HepG2 (cell line): ENCODE measurements around the gene AIMP2. TPM values are rescaled to one million over a fixed set of nuclear protein-coding genes. Genes with fewer than 3 reads are reported as not detected.

ENCODE experiments used
- ATAD3A ChIP-seq: sonication (generic); formaldehyde crosslinking; IDR thresholded peaks from 2 replicates; pipeline ENCODE4 v1.4.0; 2020; ENCODE audit warnings: missing genetic modification reagents
- BATF2 ChIP-seq: sonication (generic); formaldehyde crosslinking; IDR thresholded peaks from 2 replicates; pipeline ENCODE4 v1.8.0; 2022; ENCODE audit warnings: mild to moderate bottlenecking, missing genetic modification reagents, moderate library complexity
- EHMT2 ChIP-seq: fragments of 200-600 bp; sonication (generic); IDR thresholded peaks from 2 replicates; pipeline ENCODE4 v1.7.0; 2017; ENCODE audit warnings: antibody characterized with exemption, low read depth, low read length, borderline replicate concordance
- HOXA9 ChIP-seq: sonication (generic); formaldehyde crosslinking; IDR thresholded peaks from 2 replicates; pipeline ENCODE4 v1.8.1; 2022; ENCODE audit warnings: missing genetic modification reagents, mild to moderate bottlenecking, moderate library complexity, borderline replicate concordance
- LCORL ChIP-seq, 2 experiments: fragments of 450-650 bp in 1 of 2; sonication (generic) in 1 of 2; formaldehyde crosslinking in 1 of 2; IDR thresholded peaks; 2 replicates each; pipeline versions ENCODE4 v1.5.0 to v1.6.1; 2017 to 2020; ENCODE audit warnings: antibody characterized with exemption in 1 of 2, missing genetic modification reagents in 1 of 2
- NR1H2 ChIP-seq: sonication (generic); formaldehyde crosslinking; IDR thresholded peaks from 2 replicates; pipeline ENCODE4 v1.8.1; 2022; ENCODE audit warnings: low read depth, missing genetic modification reagents, borderline replicate concordance
- SCMH1 ChIP-seq: sonication (generic); formaldehyde crosslinking; IDR thresholded peaks from 2 replicates; pipeline ENCODE4 v1.9.0; 2021; ENCODE audit warnings: missing genetic modification reagents, mild to moderate bottlenecking, borderline replicate concordance
- TARDBP ChIP-seq: sonication (generic); formaldehyde crosslinking; IDR thresholded peaks from 2 replicates; pipeline ENCODE4 v1.8.0; 2022; ENCODE audit warnings: mild to moderate bottlenecking, missing genetic modification reagents
- TBL1XR1 ChIP-seq: fragments of 150-350 bp; IDR thresholded peaks from 2 replicates; pipeline ENCODE4 v1.6.1; 2014; ENCODE audit warnings: borderline replicate concordance, low read length; ENCODE audit not compliant: partially characterized antibody
- ZKSCAN8 ChIP-seq: IDR thresholded peaks from 2 replicates; pipeline ENCODE4 v1.6.1; 2016; ENCODE audit warnings: borderline replicate concordance, missing genetic modification reagents, missing compliant biosample characterization
- ZMAT3 ChIP-seq: sonication (generic); formaldehyde crosslinking; conservative IDR thresholded peaks from 2 replicates; pipeline ENCODE4 v1.7.0; 2021; ENCODE audit warnings: missing genetic modification reagents
- ZNF275 ChIP-seq: sonication (generic); formaldehyde crosslinking; IDR thresholded peaks from 2 replicates; pipeline ENCODE4 v1.8.0; 2022; ENCODE audit warnings: missing genetic modification reagents, mild to moderate bottlenecking, inconsistent platforms, borderline replicate concordance
- ZNF34 ChIP-seq: sonication (generic); formaldehyde crosslinking; IDR thresholded peaks from 2 replicates; pipeline ENCODE4 v1.4.0; 2020; ENCODE audit warnings: mild to moderate bottlenecking, missing genetic modification reagents, borderline replicate concordance
- ZNF512 ChIP-seq: sonication (generic); formaldehyde crosslinking; IDR thresholded peaks from 2 replicates; pipeline ENCODE4 v1.4.0; 2020; ENCODE audit warnings: mild to moderate bottlenecking, missing genetic modification reagents
- polyA plus RNA-seq, 8 experiments: library from polyadenylated mRNA; depleted of rRNA in 3 of 8; stranded (reverse) in 7 of 8; unstranded in 1 of 8; fragments of >200 nt; fragmentation: Illumina TruSeq in 4 of 8; extraction: Trizol in 4 of 8; gene quantifications; 2 replicates each; pipeline versions ENCODE4 v1.2.1 to v1.2.3, GENCODE V29; 2011 to 2016; ENCODE audit warnings: low read depth in 4 of 8, missing spikeins in 1 of 8, mixed read lengths in 1 of 8; ENCODE audit not compliant: insufficient read depth in 1 of 8
- total RNA-seq, 5 experiments: library from RNA; depleted of rRNA; stranded (reverse); fragments of >200 nt; fragmentation: Illumina TruSeq; extraction: Trizol; gene quantifications; 2 replicates each; pipeline ENCODE4 v1.2.3, GENCODE V29; 2016; ENCODE audit warnings: low read depth in 1 of 5
- TF ChIP-seq, protein P1 (sequence below): sonication (generic); formaldehyde crosslinking; IDR thresholded peaks from 2 replicates; pipeline ENCODE4 v1.4.0; 2020; ENCODE audit warnings: mild to moderate bottlenecking, missing genetic modification reagents
- TF ChIP-seq, protein P2 (sequence below): sonication (generic); formaldehyde crosslinking; IDR thresholded peaks from 2 replicates; pipeline ENCODE4 v1.4.0; 2020; ENCODE audit warnings: mild to moderate bottlenecking, missing genetic modification reagents
- TF ChIP-seq, protein P3 (sequence below): sonication (generic); formaldehyde crosslinking; IDR thresholded peaks from 2 replicates; pipeline ENCODE4 v1.5.1; 2020; ENCODE audit warnings: missing genetic modification reagents, mild to moderate bottlenecking, borderline replicate concordance

Gene AIMP2
- total and polyA plus RNA-seq, 2 of the 13 experiments (the other 11 are each of a cell fraction or from before 2014, with no cell fraction given), result 38.2 to 84.9 TPM

GRCh38 chr7:6008668-6009611 is at the start of gene AIMP2, which contains the start of gene PMS2 (continued):
- TF ChIP-seq TBL1XR1, result no peak
- TF ChIP-seq ZNF275 (CRISPR knock-in tag), result peak; percentile 100
- TF ChIP-seq, protein P1, sequence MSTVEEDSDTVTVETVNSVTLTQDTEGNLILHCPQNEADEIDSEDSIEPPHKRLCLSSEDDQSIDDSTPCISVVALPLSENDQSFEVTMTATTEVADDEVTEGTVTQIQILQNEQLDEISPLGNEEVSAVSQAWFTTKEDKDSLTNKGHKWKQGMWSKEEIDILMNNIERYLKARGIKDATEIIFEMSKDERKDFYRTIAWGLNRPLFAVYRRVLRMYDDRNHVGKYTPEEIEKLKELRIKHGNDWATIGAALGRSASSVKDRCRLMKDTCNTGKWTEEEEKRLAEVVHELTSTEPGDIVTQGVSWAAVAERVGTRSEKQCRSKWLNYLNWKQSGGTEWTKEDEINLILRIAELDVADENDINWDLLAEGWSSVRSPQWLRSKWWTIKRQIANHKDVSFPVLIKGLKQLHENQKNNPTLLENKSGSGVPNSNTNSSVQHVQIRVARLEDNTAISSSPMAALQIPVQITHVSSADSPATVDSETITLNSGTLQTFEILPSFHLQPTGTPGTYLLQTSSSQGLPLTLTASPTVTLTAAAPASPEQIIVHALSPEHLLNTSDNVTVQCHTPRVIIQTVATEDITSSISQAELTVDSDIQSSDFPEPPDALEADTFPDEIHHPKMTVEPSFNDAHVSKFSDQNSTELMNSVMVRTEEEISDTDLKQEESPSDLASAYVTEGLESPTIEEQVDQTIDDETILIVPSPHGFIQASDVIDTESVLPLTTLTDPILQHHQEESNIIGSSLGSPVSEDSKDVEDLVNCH (CRISPR knock-in tag), result peak; percentile 96; the same call in 1 of the 2 replicates
- TF ChIP-seq NR1H2 (CRISPR knock-in tag), result peak; percentile 98
- TF ChIP-seq ATAD3A (CRISPR knock-in tag), result peak; percentile 60; the same call in 1 of the 2 replicates
- peak; percentile 88 for TF ChIP-seq ZNF34 (CRISPR knock-in tag)
- TF ChIP-seq ZMAT3 (CRISPR knock-in tag), result peak; percentile 100
- no peak for TF ChIP-seq EHMT2
- TF ChIP-seq TARDBP (CRISPR knock-in tag), result peak; percentile 76
- peak; percentile 74; the same call in 1 of the 2 replicates for TF ChIP-seq ZKSCAN8 (CRISPR knock-in tag)
- TF ChIP-seq SCMH1 (CRISPR knock-in tag), result no peak
- peak; percentile 99 for TF ChIP-seq BATF2 (CRISPR knock-in tag)
- TF ChIP-seq, protein P2, sequence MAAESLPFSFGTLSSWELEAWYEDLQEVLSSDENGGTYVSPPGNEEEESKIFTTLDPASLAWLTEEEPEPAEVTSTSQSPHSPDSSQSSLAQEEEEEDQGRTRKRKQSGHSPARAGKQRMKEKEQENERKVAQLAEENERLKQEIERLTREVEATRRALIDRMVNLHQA (CRISPR knock-in tag), result no peak
- peak; percentile 71; the same call in 1 of the 2 replicates for TF ChIP-seq ZNF512 (CRISPR knock-in tag)
- no peak for TF ChIP-seq LCORL (IDR thresholded peaks at IDR 0.05)
- TF ChIP-seq LCORL (CRISPR knock-in tag; IDR thresholded peaks at IDR 0.05), result peak; percentile 77
- TF ChIP-seq, protein P3, sequence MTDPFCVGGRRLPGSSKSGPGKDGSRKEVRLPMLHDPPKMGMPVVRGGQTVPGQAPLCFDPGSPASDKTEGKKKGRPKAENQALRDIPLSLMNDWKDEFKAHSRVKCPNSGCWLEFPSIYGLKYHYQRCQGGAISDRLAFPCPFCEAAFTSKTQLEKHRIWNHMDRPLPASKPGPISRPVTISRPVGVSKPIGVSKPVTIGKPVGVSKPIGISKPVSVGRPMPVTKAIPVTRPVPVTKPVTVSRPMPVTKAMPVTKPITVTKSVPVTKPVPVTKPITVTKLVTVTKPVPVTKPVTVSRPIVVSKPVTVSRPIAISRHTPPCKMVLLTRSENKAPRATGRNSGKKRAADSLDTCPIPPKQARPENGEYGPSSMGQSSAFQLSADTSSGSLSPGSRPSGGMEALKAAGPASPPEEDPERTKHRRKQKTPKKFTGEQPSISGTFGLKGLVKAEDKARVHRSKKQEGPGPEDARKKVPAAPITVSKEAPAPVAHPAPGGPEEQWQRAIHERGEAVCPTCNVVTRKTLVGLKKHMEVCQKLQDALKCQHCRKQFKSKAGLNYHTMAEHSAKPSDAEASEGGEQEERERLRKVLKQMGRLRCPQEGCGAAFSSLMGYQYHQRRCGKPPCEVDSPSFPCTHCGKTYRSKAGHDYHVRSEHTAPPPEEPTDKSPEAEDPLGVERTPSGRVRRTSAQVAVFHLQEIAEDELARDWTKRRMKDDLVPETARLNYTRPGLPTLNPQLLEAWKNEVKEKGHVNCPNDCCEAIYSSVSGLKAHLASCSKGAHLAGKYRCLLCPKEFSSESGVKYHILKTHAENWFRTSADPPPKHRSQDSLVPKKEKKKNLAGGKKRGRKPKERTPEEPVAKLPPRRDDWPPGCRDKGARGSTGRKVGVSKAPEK (CRISPR knock-in tag), result 0 out of 2 replicates have a peak, but pooled peaks have one; percentile 50
- peak; percentile 99 for TF ChIP-seq HOXA9 (CRISPR knock-in tag)
